ENCODE results near the gene MYO5C. TPM values are rescaled to one million over a fixed set of nuclear protein-coding genes. Genes with fewer than 3 reads are reported as not detected.

The MYO5C gene
- total and polyA plus RNA-seq, 2 donors (not counting 1 experiment from before 2014, with no cell fraction given) = under 0.01 to 0.07 TPM

DNA sequence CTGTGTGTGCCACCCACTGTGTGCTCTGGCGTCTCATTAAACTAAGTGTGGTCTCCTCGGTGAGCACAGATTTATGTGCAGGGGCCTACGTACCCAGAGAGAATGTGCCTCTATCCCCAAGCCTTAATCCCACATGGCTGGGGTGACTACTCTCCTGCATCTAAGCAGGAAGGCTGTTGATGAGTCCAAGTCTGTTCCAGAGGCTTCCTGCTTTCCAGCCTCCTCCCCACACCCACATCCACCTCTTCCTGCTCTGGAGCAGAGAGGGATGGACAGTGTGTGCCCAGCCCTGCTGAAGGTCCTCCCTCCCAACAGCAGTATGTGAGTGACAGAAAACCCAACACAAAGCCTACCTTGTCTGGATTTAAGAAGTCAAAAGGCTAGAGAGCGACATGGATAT is 144.3 kb downstream of the MYO5C start:
- H3K27me3 ChIP-seq (ENCODE audit: control insufficient read depth, insufficient read depth, low read length) = no peaks in the 10 kb centered on the region
- no peak overlapping the region for H3K27ac ChIP-seq (ENCODE audit: insufficient read depth, low read length)
- no peaks in the 10 kb centered on the region for H3K9me3 ChIP-seq (ENCODE audit: control insufficient read depth, insufficient read depth, low read depth, low read length)
- H3K36me3 ChIP-seq (ENCODE audit: control insufficient read depth, insufficient read depth, low read length) = no peaks in the 10 kb centered on the region
- H4K20me1 ChIP-seq (ENCODE audit: control insufficient read depth, extremely low read depth, insufficient read depth, low read length) = no peaks in the 10 kb centered on the region
- no peak overlapping the region for H2AFZ ChIP-seq (ENCODE audit: low read length)
- no peaks in the 10 kb centered on the region for H3K79me2 ChIP-seq (ENCODE audit: control insufficient read depth, insufficient read depth, low read length)
- no peak overlapping the region for H3K4me3 ChIP-seq (replicated peaks in 1 of 4; ENCODE audit: control extremely low read depth in 1 of 4, insufficient read depth in 1 of 4, low read depth in 3 of 4, low read length in 4 of 4)
- TF ChIP-seq CTCF (conservative IDR thresholded peaks at IDR 0.05 in 1 of 2, IDR thresholded peaks at IDR 0.05 in 1 of 2; ENCODE audit: low read depth in 1 of 2, low read length in 2 of 2) = no peak
- TF ChIP-seq EZH2 (IDR thresholded peaks at IDR 0.05; ENCODE audit: low read length, missing control alignments) = no peak
- H3K4me1 ChIP-seq (ENCODE audit: control insufficient read depth, extremely low read depth, insufficient read depth, low read length) = no peaks in the 10 kb centered on the region
- H3K4me2 ChIP-seq (ENCODE audit: extremely low read depth, insufficient read depth, low read length) = no peak overlapping the region
- DNase-seq (ENCODE audit: low read depth in 2 of 2) = no peak
- no peak overlapping the region for H3K9ac ChIP-seq (ENCODE audit: insufficient read depth, low read length)

- no peak for DNase-seq (ENCODE audit: low read depth in 2 of 2)
- Histone ChIP-seq H3K9ac (ENCODE audit: insufficient read depth, low read length) (no peak overlapping the region), H2AFZ (ENCODE audit: low read length) (no peak overlapping the region), H3K9me3 (ENCODE audit: control insufficient read depth, insufficient read depth, low read depth, low read length) (no peaks in the 10 kb centered on the region), H3K4me1 (ENCODE audit: control insufficient read depth, extremely low read depth, insufficient read depth, low read length) (no peaks in the 10 kb centered on the region), H3K4me2 (ENCODE audit: extremely low read depth, insufficient read depth, low read length) (no peak overlapping the region), H3K79me2 (ENCODE audit: control insufficient read depth, insufficient read depth, low read length) (no peaks in the 10 kb centered on the region), H4K20me1 (ENCODE audit: control insufficient read depth, extremely low read depth, insufficient read depth, low read length) (no peaks in the 10 kb centered on the region), H3K36me3 (ENCODE audit: control insufficient read depth, insufficient read depth, low read length) (no peaks in the 10 kb centered on the region), H3K27ac (ENCODE audit: insufficient read depth, low read length) (no peak overlapping the region), H3K4me3 (replicated peaks in 1 of 4; ENCODE audit: control extremely low read depth in 1 of 4, insufficient read depth in 1 of 4, low read depth in 3 of 4, low read length in 4 of 4) (no peak overlapping the region), H3K27me3 (ENCODE audit: control insufficient read depth, insufficient read depth, low read length) (no peaks in the 10 kb centered on the region)
- TF ChIP-seq EZH2 (IDR thresholded peaks at IDR 0.05; ENCODE audit: low read length, missing control alignments) = no peak
- no peak for TF ChIP-seq CTCF (conservative IDR thresholded peaks at IDR 0.05 in 1 of 2, IDR thresholded peaks at IDR 0.05 in 1 of 2; ENCODE audit: low read depth in 1 of 2, low read length in 2 of 2)
Measured at GRCh38 chr15:52150871-52151270, 144.7 kb downstream of the MYO5C start.

- H3K9ac ChIP-seq (ENCODE audit: insufficient read depth, low read length) = no peak overlapping the region
- H4K20me1 ChIP-seq (ENCODE audit: control insufficient read depth, extremely low read depth, insufficient read depth, low read length) = no peaks in the 10 kb centered on the region
- no peak overlapping the region for H2AFZ ChIP-seq (ENCODE audit: low read length)
- no peak for DNase-seq (ENCODE audit: low read depth in 2 of 2)
- no peak overlapping the region for H3K4me2 ChIP-seq (ENCODE audit: extremely low read depth, insufficient read depth, low read length)
- no peaks in the 10 kb centered on the region for H3K27me3 ChIP-seq (ENCODE audit: control insufficient read depth, insufficient read depth, low read length)
- no peaks in the 10 kb centered on the region for H3K4me1 ChIP-seq (ENCODE audit: control insufficient read depth, extremely low read depth, insufficient read depth, low read length)
- no peaks in the 10 kb centered on the region for H3K79me2 ChIP-seq (ENCODE audit: control insufficient read depth, insufficient read depth, low read length)
- no peak overlapping the region for H3K4me3 ChIP-seq (replicated peaks in 1 of 4; ENCODE audit: control extremely low read depth in 1 of 4, insufficient read depth in 1 of 4, low read depth in 3 of 4, low read length in 4 of 4)
- H3K27ac ChIP-seq (ENCODE audit: insufficient read depth, low read length) = no peak overlapping the region
- H3K9me3 ChIP-seq (ENCODE audit: control insufficient read depth, insufficient read depth, low read depth, low read length) = no peaks in the 10 kb centered on the region
- H3K36me3 ChIP-seq (ENCODE audit: control insufficient read depth, insufficient read depth, low read length) = no peaks in the 10 kb centered on the region
- TF ChIP-seq EZH2 (IDR thresholded peaks at IDR 0.05; ENCODE audit: low read length, missing control alignments) (no peak), CTCF (conservative IDR thresholded peaks at IDR 0.05 in 1 of 2, IDR thresholded peaks at IDR 0.05 in 1 of 2; ENCODE audit: low read depth in 1 of 2, low read length in 2 of 2) (no peak)
Measured at GRCh38 chr15:52150043-52150825, 145.4 kb downstream of the MYO5C start.
